HepG2 (cell line): ENCODE results near the gene CCDC192. TPM values are rescaled to one million over a fixed set of nuclear protein-coding genes. Genes with fewer than 3 reads are reported as not detected.

Experiments
- ATAC-seq: fragments of 200-7000 bp; cut with Tn5 transposase; 3 replicates; pipeline ENCODE4 v1.9.1; 2020; ENCODE audit warnings: mild to moderate bottlenecking, moderate library complexity
- BruUV-seq: library from RNA; stranded (reverse); fragments of 400-500 nt; replicated peaks from 2 replicates; lab custom pipeline; 2021; lab: Mats Ljungman, UMichigan
- CTCF ChIA-PET: fragments of 300-600 bp; formaldehyde crosslinking; extraction: SDS; loops from one replicate; lab custom pipeline; 2021; ENCODE audit warnings: low total read pairs, inconsistent platforms, low intra/inter-chr PET ratio; lab: Yijun Ruan, JAX
- POLR2A ChIA-PET: fragments of 350-600 bp; sonication (Branson Sonifier 250); formaldehyde crosslinking; loops from one replicate; lab custom pipeline; 2020; ENCODE audit warnings: antibody characterized with exemption, inconsistent platforms; lab: Yijun Ruan, JAX
- DNase-seq: peaks from one replicate; pipeline ENCODE4 v3.0.0-alpha.2; 2015; ENCODE audit warnings: low spot score
- FAIRE-seq: peaks from 3 replicates; lab custom pipeline; 2011; peaks lifted over from hg19 to GRCh38; lab: Jason Lieb, UNC
- H2AFZ ChIP-seq: one replicate; pipeline ENCODE4 v1.6.1; 2011; ENCODE audit warnings: low read length, inconsistent platforms
- H3K27ac ChIP-seq: fragments of 300-600 bp; 3 replicates; pipeline ENCODE4 v1.8.0; 2011; ENCODE audit warnings: mixed run types, mild to moderate bottlenecking, mixed read lengths, low read length, inconsistent platforms; ENCODE audit not compliant: insufficient read depth; ENCODE audit errors: extremely low read length
- H3K27me3 ChIP-seq, 2 experiments: fragments of 200-600 bp in 1 of 2; 2 replicates in 1 of 2; 3 replicates in 1 of 2; pipeline versions ENCODE4 v1.6.0 to v1.8.0; 2011; ENCODE audit warnings: low read length in 2 of 2, mild to moderate bottlenecking in 2 of 2, moderate library complexity in 2 of 2, inconsistent platforms in 1 of 2; ENCODE audit not compliant: insufficient read depth in 2 of 2, control insufficient read depth in 1 of 2
- H3K36me3 ChIP-seq, 2 experiments: fragments of 200-600 bp in 1 of 2; replicated peaks in 1 of 2; 2 replicates in 1 of 2; 3 replicates in 1 of 2; pipeline versions ENCODE4 v1.5.1 to v1.8.0; 2011; ENCODE audit warnings: low read length in 2 of 2, inconsistent platforms in 1 of 2; ENCODE audit not compliant: insufficient read depth in 2 of 2, control insufficient read depth in 1 of 2
- H3K4me1 ChIP-seq: 2 replicates; pipeline ENCODE4 v1.5.1; 2012; ENCODE audit warnings: low read length, inconsistent platforms; ENCODE audit not compliant: insufficient read depth
- H3K4me2 ChIP-seq: 2 replicates; pipeline ENCODE4 v1.6.0; 2011; ENCODE audit warnings: low read depth, low read length, inconsistent platforms
- H3K4me3 ChIP-seq, 3 experiments: fragments of 200-600 bp in 1 of 3; sonication (generic), shearing (Covaris generic) in 1 of 3; replicated peaks in 1 of 3; 2 replicates each; pipeline ENCODE4 v1.5.1; 2011 to 2016; ENCODE audit warnings: low read length in 3 of 3, inconsistent platforms in 2 of 3, low read depth in 2 of 3, mild to moderate bottlenecking in 2 of 3, control low read depth in 1 of 3, mixed read lengths in 1 of 3; ENCODE audit not compliant: insufficient read depth in 1 of 3
- H3K79me2 ChIP-seq: one replicate; pipeline ENCODE4 v1.6.1; 2011; ENCODE audit warnings: low read length, inconsistent platforms; ENCODE audit not compliant: insufficient read depth
- H3K9ac ChIP-seq: 2 replicates; pipeline ENCODE4 v1.6.0; 2011; ENCODE audit warnings: mild to moderate bottlenecking, low read depth, low read length, inconsistent platforms; ENCODE audit not compliant: insufficient read depth
- H3K9me3 ChIP-seq: 2 replicates; pipeline ENCODE4 v1.5.1; 2012; ENCODE audit warnings: mild to moderate bottlenecking, low read length
- H4K20me1 ChIP-seq: 2 replicates; pipeline ENCODE4 v1.6.0; 2011; ENCODE audit warnings: inconsistent platforms, mild to moderate bottlenecking, low read length, moderate library complexity; ENCODE audit not compliant: insufficient read depth
- CBX1 ChIP-seq: IDR thresholded peaks from one replicate; pipeline ENCODE4 v1.6.1; 2016; ENCODE audit warnings: antibody characterized with exemption, low read depth
- FOXK1 ChIP-seq: sonication (generic); formaldehyde crosslinking; IDR thresholded peaks from 2 replicates; pipeline ENCODE4 v1.4.0; 2020; ENCODE audit warnings: low read depth, missing genetic modification reagents, borderline replicate concordance
- THYN1 ChIP-seq: sonication (generic); formaldehyde crosslinking; IDR thresholded peaks from 2 replicates; pipeline ENCODE4 v1.8.1; 2023; ENCODE audit warnings: low read depth, mild to moderate bottlenecking, moderate library complexity, missing genetic modification reagents, borderline replicate concordance
- ZBTB33 ChIP-seq: sonication (generic); formaldehyde crosslinking; IDR thresholded peaks from 2 replicates; pipeline ENCODE4 v1.4.0; 2020; ENCODE audit warnings: missing genetic modification reagents
- ZNF18 ChIP-seq: sonication (generic); formaldehyde crosslinking; IDR thresholded peaks from 2 replicates; pipeline ENCODE4 v1.8.0; 2022; ENCODE audit warnings: mild to moderate bottlenecking, missing genetic modification reagents; ENCODE audit not compliant: insufficient replicate concordance
- ZNF33A ChIP-seq: sonication (generic); formaldehyde crosslinking; IDR thresholded peaks from 2 replicates; pipeline ENCODE4 v1.5.1; 2020; ENCODE audit warnings: missing genetic modification reagents, mild to moderate bottlenecking, moderate library complexity, borderline replicate concordance
- ZNF674 ChIP-seq: sonication (generic); formaldehyde crosslinking; IDR thresholded peaks from 2 replicates; pipeline ENCODE4 v1.5.0; 2020; ENCODE audit warnings: low read depth, mild to moderate bottlenecking, missing genetic modification reagents
- WGBS: methylation state at CpG from one replicate; pipeline ENCODE4 v1.1.6; 2017; ENCODE audit warnings: low lambda C conversion rate; 5-methylcytosine and 5-hydroxymethylcytosine counted together
- in situ Hi-C: cut with HindIII; loops from 2 replicates; pipeline ENCODE4 v1.10.0; 2017; ENCODE audit warnings: low pct_unique_long_range_greater_than_20kb; ENCODE audit not compliant: extremely low pct_ligation_motif_present
- intact Hi-C: fragments of 100-400 bp; cut with micrococcal nuclease; formaldehyde crosslinking; loops from one replicate; pipeline ENCODE4 v1.10.0; 2022; ENCODE audit not compliant: unreplicated experiment
- polyA plus RNA-seq, 8 experiments: library from polyadenylated mRNA; depleted of rRNA in 3 of 8; stranded (reverse) in 7 of 8; unstranded in 1 of 8; fragments of >200 nt; fragmentation: Illumina TruSeq in 4 of 8; extraction: Trizol in 4 of 8; gene quantifications; 2 replicates each; pipeline versions ENCODE4 v1.2.1 to v1.2.3, GENCODE V29; 2011 to 2016; ENCODE audit warnings: low read depth in 4 of 8, missing spikeins in 1 of 8, mixed read lengths in 1 of 8; ENCODE audit not compliant: insufficient read depth in 1 of 8
- total RNA-seq, 5 experiments: library from RNA; depleted of rRNA; stranded (reverse); fragments of >200 nt; fragmentation: Illumina TruSeq; extraction: Trizol; gene quantifications; 2 replicates each; pipeline ENCODE4 v1.2.3, GENCODE V29; 2016; ENCODE audit warnings: low read depth in 1 of 5

CCDC192 gene
- total and polyA plus RNA-seq, 2 of the 13 experiments (the other 11 are each of a cell fraction or from before 2014, with no cell fraction given): not detected

GRCh38 chr5:127851964-127852363 lies 148.8 kb downstream of the CCDC192 start:
- no peak overlapping the region for H2AFZ ChIP-seq
- POLR2A ChIA-PET: no interaction called here
- H3K36me3 ChIP-seq: no peaks in the 10 kb centered on the region
- CTCF ChIA-PET: no interaction called here
- no peak overlapping the region for H3K4me3 ChIP-seq
- 23% methylated on average over 4 of the region's 4 CpGs for WGBS
- H3K27me3 ChIP-seq: no peaks in the 10 kb centered on the region
- no peak overlapping the region for H3K27ac ChIP-seq
- H3K4me1 ChIP-seq: no peaks in the 10 kb centered on the region
- no peaks in the 10 kb centered on the region for H3K9me3 ChIP-seq
- H4K20me1 ChIP-seq: no peaks in the 10 kb centered on the region
- ATAC-seq (no peak), FAIRE-seq (no peak), DNase-seq (no peak)
- BruUV-seq: no TSS peak
- no peaks in the 10 kb centered on the region for H3K79me2 ChIP-seq
- intact Hi-C loops (no loop called here), in situ Hi-C loops (no loop called here)
- no peak overlapping the region for H3K4me2 ChIP-seq
- no peak overlapping the region for H3K9ac ChIP-seq
- TF ChIP-seq ZNF18 (CRISPR knock-in tag): no peak
- TF ChIP-seq FOXK1: no peak
- no peak for TF ChIP-seq ZNF33A (CRISPR knock-in tag)

GRCh38 chr5:127854520-127854919 lies 151.3 kb downstream of the CCDC192 start:
- BruUV-seq: no TSS peak
- H2AFZ ChIP-seq: no peak overlapping the region
- intact Hi-C loops: no loop called here
- no peaks in the 10 kb centered on the region for H3K4me1 ChIP-seq
- H3K27me3 ChIP-seq: 0 out of 5 replicates have a peak, but pooled peaks cover 0 to 3% of the 10 kb centered on the region in 2 experiments
- no peak overlapping the region for H3K4me3 ChIP-seq
- 63% methylated on average over 2 of the region's 2 CpGs for WGBS
- no peak for TF ChIP-seq THYN1 (CRISPR knock-in tag)
- TF ChIP-seq ZBTB33: no peak
- no peak for TF ChIP-seq CBX1
- TF ChIP-seq ZNF674 (CRISPR knock-in tag): no peak
- H3K36me3 ChIP-seq: no peaks in the 10 kb centered on the region
- POLR2A ChIA-PET: no interaction called here
- no peaks in the 10 kb centered on the region for H3K9me3 ChIP-seq
- ATAC-seq (no peak), FAIRE-seq (no peak), DNase-seq (no peak)
- H3K27ac ChIP-seq: no peak overlapping the region
- H3K4me2 ChIP-seq: no peak overlapping the region
- no peak overlapping the region for H3K9ac ChIP-seq
- no peaks in the 10 kb centered on the region for H4K20me1 ChIP-seq
- CTCF ChIA-PET: no interaction called here
- in situ Hi-C loops: no loop called here
- H3K79me2 ChIP-seq: no peaks in the 10 kb centered on the region
